K562 (cell line): Measurements from ENCODE around the gene PDIA4. TPM values are rescaled to one million over a fixed set of nuclear protein-coding genes. Genes with fewer than 3 reads are reported as not detected.

ENCODE experiments used
- ATAC-seq: fragments of 200-7000 bp; cut with Tn5 transposase; 3 replicates; pipeline ENCODE4 v1.9.1; 2020; ENCODE audit warnings: moderate library complexity
- BruUV-seq: library from RNA; stranded (reverse); fragments of 400-500 nt; replicated peaks from 2 replicates; lab custom pipeline; 2021; lab: Mats Ljungman, UMichigan
- CTCF ChIA-PET: fragments of 300-600 bp; formaldehyde crosslinking; extraction: SDS; loops from one replicate; lab custom pipeline; 2021; ENCODE audit warnings: low intra/inter-chr PET ratio; lab: Yijun Ruan, JAX
- POLR2A ChIA-PET: fragments of 300-600, 350-650 bp; sonication (Branson Sonifier 250); formaldehyde crosslinking; extraction: SDS; loops from one replicate; lab custom pipeline; 2021; ENCODE audit warnings: antibody characterized with exemption, inconsistent platforms; lab: Yijun Ruan, JAX
- DNase-seq, 4 experiments: peaks; one replicate each; pipeline versions ENCODE4 v3.0.0 to v3.0.0-alpha.2; 2011 to 2018; ENCODE audit warnings: low spot score in 3 of 4, mixed read lengths in 3 of 4; ENCODE audit errors: extremely low read depth in 1 of 4
- FAIRE-seq: peaks from 2 replicates; lab custom pipeline; 2011; peaks lifted over from hg19 to GRCh38; lab: Jason Lieb, UNC
- H2AFZ ChIP-seq: 2 replicates; pipeline ENCODE4 v1.6.0; 2011; ENCODE audit warnings: low read depth, low read length, control low read depth, inconsistent platforms
- H3K27ac ChIP-seq: fragments of 200-600 bp; 3 replicates; pipeline ENCODE4 v1.8.0; 2011; ENCODE audit warnings: low read depth, mild to moderate bottlenecking, control low read depth, inconsistent platforms, low read length, moderate library complexity, mixed read lengths; ENCODE audit errors: extremely low read depth
- H3K27me3 ChIP-seq, 2 experiments: fragments of 300-600 bp in 1 of 2; 2 replicates in 1 of 2; 3 replicates in 1 of 2; pipeline versions ENCODE4 v1.6.0 to v1.8.0; 2011; ENCODE audit warnings: inconsistent platforms in 2 of 2, low read length in 2 of 2, mild to moderate bottlenecking in 1 of 2, mixed read lengths in 1 of 2, moderate library complexity in 1 of 2; ENCODE audit not compliant: control insufficient read depth in 2 of 2, insufficient read depth in 2 of 2
- H3K36me3 ChIP-seq: fragments of 300-600 bp; 3 replicates; pipeline ENCODE4 v1.8.0; 2011; ENCODE audit warnings: mild to moderate bottlenecking, low read length, inconsistent platforms; ENCODE audit not compliant: control insufficient read depth, insufficient read depth
- H3K4me1 ChIP-seq, 2 experiments: fragments of 200-600 bp in 1 of 2; replicated peaks in 1 of 2; 2 replicates in 1 of 2; 3 replicates in 1 of 2; pipeline versions ENCODE4 v1.5.1 to v1.8.0; 2011; ENCODE audit warnings: inconsistent platforms in 2 of 2, low read length in 2 of 2, mild to moderate bottlenecking in 1 of 2, mixed read lengths in 1 of 2, moderate library complexity in 1 of 2; ENCODE audit not compliant: control insufficient read depth in 2 of 2, insufficient read depth in 2 of 2
- H3K4me2 ChIP-seq: 2 replicates; pipeline ENCODE4 v1.6.1; 2011; ENCODE audit warnings: low read length, control low read depth, inconsistent platforms, mixed read lengths; ENCODE audit not compliant: insufficient read depth
- H3K4me3 ChIP-seq: fragments of 200-600 bp; sonication (generic), shearing (Covaris generic); 2 replicates; pipeline ENCODE4 v1.5.1; 2016; ENCODE audit warnings: control low read depth, inconsistent platforms
- H3K79me2 ChIP-seq: fragments of 200-600 bp; 3 replicates; pipeline ENCODE4 v1.8.0; 2011; ENCODE audit warnings: low read length, inconsistent platforms; ENCODE audit not compliant: control insufficient read depth, insufficient read depth
- H3K9ac ChIP-seq, 2 experiments: 2 replicates each; pipeline versions ENCODE4 v1.6.0 to v1.6.1; 2011; ENCODE audit warnings: low read depth in 2 of 2, low read length in 2 of 2, control low read depth in 1 of 2, inconsistent platforms in 1 of 2, mild to moderate bottlenecking in 1 of 2, mixed read lengths in 1 of 2; ENCODE audit not compliant: insufficient read depth in 1 of 2
- H3K9me1 ChIP-seq: one replicate; pipeline ENCODE4 v1.6.0; 2011; ENCODE audit warnings: inconsistent platforms, mild to moderate bottlenecking, low read length, moderate library complexity; ENCODE audit not compliant: control insufficient read depth, insufficient read depth
- H3K9me3 ChIP-seq: replicated peaks from 2 replicates; pipeline ENCODE4 v1.5.1; 2011; ENCODE audit warnings: low read depth, low read length, inconsistent platforms; ENCODE audit not compliant: control insufficient read depth, insufficient read depth
- H4K20me1 ChIP-seq: replicated peaks from 2 replicates; pipeline ENCODE4 v1.6.1; 2011; ENCODE audit warnings: low read length, inconsistent platforms, mixed read lengths; ENCODE audit not compliant: control insufficient read depth, insufficient read depth
- ARID1B ChIP-seq: fragments of 450-650 bp; IDR thresholded peaks from 2 replicates; pipeline ENCODE4 v1.6.1; 2016; ENCODE audit warnings: antibody characterized with exemption, mild to moderate bottlenecking, inconsistent platforms
- ARID2 ChIP-seq: fragments of 450-650 bp; IDR thresholded peaks from 2 replicates; pipeline ENCODE4 v1.6.1; 2017; ENCODE audit warnings: antibody characterized with exemption, mild to moderate bottlenecking
- ATF4 ChIP-seq: fragments of 450-650 bp; formaldehyde crosslinking; IDR thresholded peaks from 2 replicates; pipeline ENCODE4 v1.4.0; 2022; ENCODE audit warnings: mild to moderate bottlenecking, moderate library complexity
- ATF6 ChIP-seq: sonication (generic); formaldehyde crosslinking; IDR thresholded peaks from 2 replicates; pipeline ENCODE4 v1.4.0; 2020; ENCODE audit warnings: mild to moderate bottlenecking, missing genetic modification reagents
- DDX20 ChIP-seq: fragments of 450-650 bp; IDR thresholded peaks from 2 replicates; pipeline ENCODE4 v1.6.1; 2016; ENCODE audit warnings: missing genetic modification characterization, low read depth, mild to moderate bottlenecking, missing compliant biosample characterization, moderate library complexity
- DMBX1 ChIP-seq: fragments of 250-450 bp; sonication (Bioruptor Pico); IDR thresholded peaks from 2 replicates; pipeline ENCODE4 v1.8.0; 2022; ENCODE audit warnings: inconsistent platforms, mild to moderate bottlenecking, moderate library complexity, borderline replicate concordance
- FOXJ3 ChIP-seq: sonication (generic); formaldehyde crosslinking; IDR thresholded peaks from 2 replicates; pipeline ENCODE4 v1.4.0; 2020; ENCODE audit warnings: mild to moderate bottlenecking, missing genetic modification reagents
- KLF13 ChIP-seq: fragments of 450-650 bp; IDR thresholded peaks from 2 replicates; pipeline ENCODE4 v1.6.1; 2016; ENCODE audit warnings: missing genetic modification characterization, low read depth, mild to moderate bottlenecking, missing compliant biosample characterization, moderate library complexity, borderline replicate concordance
- LARP7 ChIP-seq: fragments of 450-650 bp; IDR thresholded peaks from 2 replicates; pipeline ENCODE4 v1.6.1; 2016
- MAFG ChIP-seq: fragments of 450-650 bp; conservative IDR thresholded peaks from 2 replicates; pipeline ENCODE4 v1.6.1; 2016; ENCODE audit warnings: missing genetic modification characterization, missing compliant biosample characterization
- PCBP1 ChIP-seq: fragments of 200-400 bp; formaldehyde crosslinking; IDR thresholded peaks from 2 replicates; pipeline ENCODE4 v1.6.1; 2018; ENCODE audit warnings: mild to moderate bottlenecking, low read depth, low read length; ENCODE audit not compliant: poor library complexity, severe bottlenecking
- RFX1 ChIP-seq: fragments of 450-650 bp; IDR thresholded peaks from 2 replicates; pipeline ENCODE4 v1.6.1; 2016; ENCODE audit warnings: mild to moderate bottlenecking, moderate library complexity
- RFX7 ChIP-seq: fragments of 250-450 bp; sonication (Bioruptor Pico); IDR thresholded peaks from 2 replicates; pipeline ENCODE4 v1.5.1; 2021; ENCODE audit warnings: mild to moderate bottlenecking
- SOX6 ChIP-seq: fragments of 450-650 bp; IDR thresholded peaks from 2 replicates; pipeline ENCODE4 v1.6.1; 2014; ENCODE audit warnings: mild to moderate bottlenecking
- SP1 ChIP-seq: sonication (generic); formaldehyde crosslinking; IDR thresholded peaks from 2 replicates; pipeline ENCODE4 v1.8.1; 2022; ENCODE audit warnings: mild to moderate bottlenecking, missing genetic modification reagents
- TARDBP ChIP-seq: fragments of 450-650 bp; IDR thresholded peaks from 2 replicates; pipeline ENCODE4 v1.6.1; 2016
- TBP ChIP-seq: optimal IDR thresholded peaks from 2 replicates; pipeline ENCODE3; 2011; ENCODE audit warnings: low read depth, low read length, improper control_type of control experiment
- ZBTB49 ChIP-seq: sonication (generic); formaldehyde crosslinking; IDR thresholded peaks from 2 replicates; pipeline ENCODE4 v1.8.0; 2022; ENCODE audit warnings: missing genetic modification reagents, mild to moderate bottlenecking, borderline replicate concordance
- ZNF24 ChIP-seq: fragments of 450-650 bp; IDR thresholded peaks from 2 replicates; pipeline ENCODE4 v1.6.1; 2016
- ZNF408 ChIP-seq: fragments of 250-450 bp; sonication (Bioruptor Pico); IDR thresholded peaks from 2 replicates; pipeline ENCODE4 v1.4.0; 2020; ENCODE audit warnings: low read depth, mild to moderate bottlenecking, moderate library complexity
- WGBS: fragments of 100-300 bp; shearing (Covaris generic); methylation state at CpG from one replicate; pipeline ENCODE4 v1.1.6; 2016; ENCODE audit warnings: low coverage, mixed read lengths; ENCODE audit not compliant: insufficient coverage; ENCODE audit errors: missing lambda C conversion rate; 5-methylcytosine and 5-hydroxymethylcytosine counted together
- in situ Hi-C: fragments of 300-500 bp; cut with MboI; formaldehyde crosslinking; loops from 4 replicates; pipeline ENCODE4 v1.15.0; 2018; ENCODE audit warnings: inconsistent platforms, mixed read lengths
- intact Hi-C: fragments of 100-400 bp; cut with micrococcal nuclease; formaldehyde crosslinking; loops from 2 replicates; pipeline ENCODE4 v1.14.2; 2022
- polyA plus RNA-seq, 8 experiments: library from polyadenylated mRNA; depleted of rRNA in 4 of 8; stranded (reverse) in 5 of 8; unstranded in 3 of 8; fragments of >200 nt; fragmentation: Nextera tagmentation in 2 of 8; fragmentation: Illumina TruSeq in 1 of 8; extraction: Ambion mirVana in 2 of 8; extraction: Trizol in 1 of 8; gene quantifications; 2 replicates each; pipeline versions ENCODE4 v1.2.1 to v1.2.3, GENCODE V29; 2011 to 2014; ENCODE audit warnings: inconsistent platforms in 1 of 8, missing spikeins in 1 of 8
- total RNA-seq, 7 experiments: library from RNA; depleted of rRNA in 6 of 7; stranded (reverse); fragments of >200 nt in 6 of 7; fragmentation: Illumina TruSeq in 2 of 7; extraction: Trizol in 2 of 7; gene quantifications; 2 replicates each; pipeline versions ENCODE4 v1.2.1 to v1.2.3, GENCODE V29; 2011 to 2021; ENCODE audit warnings: low replicate concordance in 1 of 7

Gene PDIA4
- total and polyA plus RNA-seq, 9 of the 15 experiments (the other 6 are each of a cell fraction or from before 2014, with no cell fraction given): 9.1 to 175 (median 146) TPM

GRCh38 chr7:148967602-148968001 is 60.7 kb downstream of the PDIA4 start:
- ATAC-seq: no peak
- H3K27me3 ChIP-seq: no peaks in the 10 kb centered on the region
- BruUV-seq: no TSS peak
- H2AFZ ChIP-seq: peak overlapping the region; percentile 2; the same call in 1 of the 2 replicates
- FAIRE-seq: no peak
- ChIA-PET POLR2A (interaction anchor here (0.9 kb wide), 1 partner anchor 11 kb away, joined by 3 read pairs; no protein-coding TSS in a partner anchor), CTCF (interaction anchor here (0.5 to 1.2 kb wide), 2 partner anchors 246 to 703 kb away, joined by 3 to 4 read pairs; no protein-coding TSS in a partner anchor)
- no peaks in the 10 kb centered on the region for H3K9me3 ChIP-seq
- no peak overlapping the region for H3K27ac ChIP-seq
- in situ Hi-C loops (loop anchor here (10.0 to 25.0 kb wide), 2 partner anchors 380 to 703 kb away; partner anchors contain the start of gene C7orf33), intact Hi-C loops (loop anchor here (1.0 kb wide), 1 partner anchor 463 kb away; no protein-coding TSS in a partner anchor)
- peaks cover 10 to 32% of the 10 kb centered on the region in 2 experiments; a peak in 4 of 5 replicates for H3K4me1 ChIP-seq
- H3K36me3 ChIP-seq: no peaks in the 10 kb centered on the region
- no peak overlapping the region for H3K4me3 ChIP-seq
- H3K4me2 ChIP-seq: no peak overlapping the region
- DNase-seq: no peak
- no peaks in the 10 kb centered on the region for H4K20me1 ChIP-seq
- no peaks in the 10 kb centered on the region for H3K79me2 ChIP-seq
- H3K9ac ChIP-seq: no peak overlapping the region
- WGBS: 35% methylated on average over 3 of the region's 3 CpGs
- TF ChIP-seq TBP (no peak), TARDBP (no peak), ZBTB49 (CRISPR knock-in tag) (no peak), ATF6 (no peak), DDX20 (tag) (no peak), FOXJ3 (CRISPR knock-in tag) (no peak), SOX6 (no peak), MAFG (tag) (no peak), RFX7 (CRISPR knock-in tag) (no peak), LARP7 (no peak), ARID2 (no peak), SP1 (CRISPR knock-in tag) (no peak), ARID1B (no peak), KLF13 (no peak), RFX1 (no peak), ATF4 (CRISPR knock-in tag) (no peak), PCBP1 (no peak), ZNF24 (no peak), ZNF408 (CRISPR knock-in tag) (no peak), DMBX1 (CRISPR knock-in tag) (no peak)
- H3K9me1 ChIP-seq: no peaks in the 10 kb centered on the region
